HCT116 (cell line): ENCODE measurements around the gene RAET1L. TPM values are rescaled to one million over a fixed set of nuclear protein-coding genes. Genes with fewer than 3 reads are reported as not detected.

Source experiments
- ATAC-seq: fragments of 200-7000 bp; cut with Tn5 transposase; 2 replicates; pipeline ENCODE4 v1.9.1; 2020; ENCODE audit warnings: mild to moderate bottlenecking, moderate library complexity
- BruUV-seq: library from RNA; stranded (reverse); fragments of 400-500 nt; replicated peaks from 2 replicates; lab custom pipeline; 2021; lab: Mats Ljungman, UMichigan
- CTCF ChIA-PET: fragments of 300-600 bp; sonication (Branson Sonifier 250); formaldehyde crosslinking; loops from one replicate; lab custom pipeline; 2021; ENCODE audit warnings: antibody characterized with exemption; lab: Charles Lee
- POLR2A ChIA-PET: fragments of 300-600, 350-600 bp; sonication (Branson Sonifier 250); formaldehyde crosslinking; loops from one replicate; lab custom pipeline; 2021; ENCODE audit warnings: antibody characterized with exemption; lab: Charles Lee
- RAD21 ChIA-PET, 2 experiments: fragments of 300-600 bp; sonication (Branson Sonifier 250); formaldehyde crosslinking; loops; one replicate each; lab custom pipeline; 2023; ENCODE audit warnings: low total read pairs in 2 of 2; ENCODE audit not compliant: uncharacterized antibody in 2 of 2, unreplicated experiment in 2 of 2, low non-redundant PET in 1 of 2; lab: Charles Lee
- DNase-seq: peaks from one replicate; pipeline ENCODE4 v3.0.0-alpha.2; 2010; ENCODE audit warnings: low read depth, low spot score
- H2AFZ ChIP-seq: fragments of 200-600 bp; shearing (Covaris generic), sonication (generic); 2 replicates; pipeline ENCODE4 v1.6.1; 2017; ENCODE audit warnings: low read depth, mixed run types, mixed read lengths, antibody characterized with exemption, low read length; ENCODE audit not compliant: poor library complexity, severe bottlenecking
- H3K27ac ChIP-seq: 2 replicates; pipeline ENCODE4 v1.5.1; 2012; ENCODE audit warnings: low read depth, low read length
- H3K27me3 ChIP-seq: fragments of 200-600 bp; sonication (generic); 2 replicates; pipeline ENCODE4 v1.6.1; 2016; ENCODE audit warnings: mixed run types, low read length, mixed read lengths; ENCODE audit not compliant: insufficient read depth
- H3K36me3 ChIP-seq, 2 experiments: fragments of 200-500 bp in 1 of 2; fragments of 200-600 bp in 1 of 2; sonication (Bioruptor generic) in 1 of 2; sonication (generic) in 1 of 2; 2 replicates each; pipeline versions ENCODE4 v1.5.1 to v1.6.1; 2014 to 2016; ENCODE audit warnings: low read length in 2 of 2, inconsistent platforms in 1 of 2, mixed read lengths in 1 of 2, mixed run types in 1 of 2; ENCODE audit not compliant: insufficient read depth in 2 of 2, control insufficient read depth in 1 of 2
- H3K4me1 ChIP-seq, 2 experiments: fragments of 200-600 bp in 1 of 2; sonication (generic) in 1 of 2; 2 replicates each; pipeline versions ENCODE4 v1.5.1 to v1.6.1; 2012 to 2017; ENCODE audit warnings: low read length in 2 of 2, inconsistent platforms in 1 of 2, mild to moderate bottlenecking in 1 of 2, mixed read lengths in 1 of 2, mixed run types in 1 of 2, moderate library complexity in 1 of 2; ENCODE audit not compliant: insufficient read depth in 2 of 2, control insufficient read depth in 1 of 2
- H3K4me2 ChIP-seq: fragments of 200-600 bp; sonication (generic); 2 replicates; pipeline ENCODE4 v1.6.1; 2017; ENCODE audit warnings: mixed run types, low read length, mixed read lengths
- H3K4me3 ChIP-seq, 2 experiments: fragments of 200-600 bp in 1 of 2; sonication (generic) in 1 of 2; replicated peaks in 1 of 2; 2 replicates each; pipeline ENCODE4 v1.5.1; 2011 to 2016; ENCODE audit warnings: low read length in 2 of 2, control low read depth in 1 of 2, low read depth in 1 of 2, mild to moderate bottlenecking in 1 of 2, mixed read lengths in 1 of 2, mixed run types in 1 of 2
- H3K79me2 ChIP-seq: fragments of 200-600 bp; sonication (generic); 2 replicates; pipeline ENCODE4 v1.6.1; 2017; ENCODE audit warnings: mild to moderate bottlenecking, mixed run types, low read length, moderate library complexity, mixed read lengths; ENCODE audit not compliant: insufficient read depth
- H3K9ac ChIP-seq: fragments of 200-600 bp; sonication (generic); 2 replicates; pipeline ENCODE4 v1.6.1; 2016; ENCODE audit warnings: low read length, mixed read lengths
- H3K9me2 ChIP-seq: fragments of 200-600 bp; sonication (generic), shearing (Covaris generic); 2 replicates; pipeline ENCODE4 v1.6.1; 2017; ENCODE audit warnings: mixed run types, mild to moderate bottlenecking, moderate library complexity; ENCODE audit not compliant: insufficient read depth
- H3K9me3 ChIP-seq, 2 experiments: fragments of 200-500 bp in 1 of 2; fragments of 200-600 bp in 1 of 2; sonication (Bioruptor generic) in 1 of 2; sonication (generic) in 1 of 2; 2 replicates each; pipeline ENCODE4 v1.6.1; 2014 to 2017; ENCODE audit warnings: low read length in 2 of 2, mixed read lengths in 2 of 2, inconsistent platforms in 1 of 2, low read depth in 1 of 2, mild to moderate bottlenecking in 1 of 2, mixed run types in 1 of 2, moderate library complexity in 1 of 2; ENCODE audit not compliant: control insufficient read depth in 1 of 2, insufficient read depth in 1 of 2
- H4K20me1 ChIP-seq: fragments of 200-600 bp; sonication (generic), shearing (Covaris generic); 2 replicates; pipeline ENCODE4 v1.6.1; 2017; ENCODE audit warnings: mixed run types, mild to moderate bottlenecking, moderate library complexity; ENCODE audit not compliant: insufficient read depth
- CBX3 ChIP-seq: IDR thresholded peaks from 2 replicates; pipeline ENCODE4 v1.6.1; 2012; ENCODE audit warnings: low read depth
- CEBPB ChIP-seq: IDR thresholded peaks from 2 replicates; pipeline ENCODE4 v1.6.1; 2012; ENCODE audit warnings: low read depth
- EGR1 ChIP-seq: IDR thresholded peaks from 2 replicates; pipeline ENCODE4 v1.6.1; 2012; ENCODE audit warnings: low read depth
- EZH2 ChIP-seq: fragments of 200-600 bp; sonication (generic); IDR thresholded peaks from 2 replicates; pipeline ENCODE4 v1.6.1; 2017; ENCODE audit warnings: antibody characterized with exemption, mixed run types
- EZH2phosphoT487 ChIP-seq: fragments of 200-600 bp; IDR thresholded peaks from 2 replicates; pipeline ENCODE4 v1.6.1; 2018; ENCODE audit warnings: antibody characterized with exemption, borderline replicate concordance
- FOSL1 ChIP-seq: IDR thresholded peaks from 2 replicates; pipeline ENCODE4 v1.6.1; 2012; ENCODE audit warnings: low read depth
- RAD21 ChIP-seq: IDR thresholded peaks from 2 replicates; pipeline ENCODE4 v1.6.1; 2012; ENCODE audit warnings: low read depth, mild to moderate bottlenecking
- SRF ChIP-seq: IDR thresholded peaks from 2 replicates; pipeline ENCODE4 v1.6.1; 2012; ENCODE audit warnings: low read depth
- YY1 ChIP-seq: IDR thresholded peaks from 2 replicates; pipeline ENCODE4 v1.6.1; 2011; ENCODE audit warnings: low read length, low read depth, moderate library complexity, mild to moderate bottlenecking; ENCODE audit not compliant: insufficient replicate concordance; ENCODE audit errors: extremely low read depth
- intact Hi-C: fragments of 100-400 bp; cut with micrococcal nuclease; formaldehyde crosslinking; loops from 2 replicates; pipeline ENCODE4 v1.10.0; 2022
- total RNA-seq: library from RNA; stranded (reverse); gene quantifications from one replicate; pipeline ENCODE4 v1.2.1, GENCODE V29; 2021; ENCODE audit not compliant: unreplicated experiment
- TF ChIP-seq, protein P1 (sequence below): IDR thresholded peaks from 2 replicates; pipeline ENCODE4 v1.6.1; 2011; ENCODE audit warnings: mild to moderate bottlenecking, low read length, moderate library complexity; ENCODE audit not compliant: insufficient replicate concordance; ENCODE audit errors: extremely low read depth
- TF ChIP-seq, protein P2 (sequence below): IDR thresholded peaks from 2 replicates; pipeline ENCODE4 v1.6.1; 2012
- TF ChIP-seq, protein P3 (sequence below): IDR thresholded peaks from 2 replicates; pipeline ENCODE4 v1.6.1; 2012; ENCODE audit warnings: low read depth

The RAET1L gene
- total RNA-seq, 1 experiment from 2014 or later = 1.5 TPM

DNA sequence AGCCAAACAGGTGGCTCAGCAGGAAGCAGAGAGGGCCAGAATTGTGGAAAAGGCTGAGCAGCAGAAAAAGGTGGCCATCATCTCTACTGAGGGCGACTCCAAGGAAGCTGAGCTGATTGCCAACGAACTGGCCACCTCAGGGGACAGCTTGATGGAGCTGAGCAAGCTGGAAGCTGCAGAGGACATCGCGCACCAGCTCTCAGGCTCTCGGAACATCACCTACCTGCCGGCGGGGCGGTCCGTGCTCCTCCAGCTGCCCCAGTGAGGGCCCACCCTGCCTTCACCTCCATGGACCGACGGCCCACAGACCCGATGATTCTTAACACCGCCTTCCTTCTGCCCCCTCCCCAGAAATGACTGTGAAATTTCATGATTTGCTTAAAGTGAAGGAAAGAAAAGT is 17.8 kb upstream of the RAET1L start:
- TF ChIP-seq CBX3 (no peak), EZH2 (no peak), RAD21 (no peak), FOSL1 (no peak), YY1 (no peak), SRF (no peak), CEBPB (no peak), EGR1 (no peak), EZH2phosphoT487 (no peak)
- TF ChIP-seq, protein P1, sequence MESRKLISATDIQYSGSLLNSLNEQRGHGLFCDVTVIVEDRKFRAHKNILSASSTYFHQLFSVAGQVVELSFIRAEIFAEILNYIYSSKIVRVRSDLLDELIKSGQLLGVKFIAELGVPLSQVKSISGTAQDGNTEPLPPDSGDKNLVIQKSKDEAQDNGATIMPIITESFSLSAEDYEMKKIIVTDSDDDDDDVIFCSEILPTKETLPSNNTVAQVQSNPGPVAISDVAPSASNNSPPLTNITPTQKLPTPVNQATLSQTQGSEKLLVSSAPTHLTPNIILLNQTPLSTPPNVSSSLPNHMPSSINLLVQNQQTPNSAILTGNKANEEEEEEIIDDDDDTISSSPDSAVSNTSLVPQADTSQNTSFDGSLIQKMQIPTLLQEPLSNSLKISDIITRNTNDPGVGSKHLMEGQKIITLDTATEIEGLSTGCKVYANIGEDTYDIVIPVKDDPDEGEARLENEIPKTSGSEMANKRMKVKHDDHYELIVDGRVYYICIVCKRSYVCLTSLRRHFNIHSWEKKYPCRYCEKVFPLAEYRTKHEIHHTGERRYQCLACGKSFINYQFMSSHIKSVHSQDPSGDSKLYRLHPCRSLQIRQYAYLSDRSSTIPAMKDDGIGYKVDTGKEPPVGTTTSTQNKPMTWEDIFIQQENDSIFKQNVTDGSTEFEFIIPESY = no peak
- TF ChIP-seq, protein P2, sequence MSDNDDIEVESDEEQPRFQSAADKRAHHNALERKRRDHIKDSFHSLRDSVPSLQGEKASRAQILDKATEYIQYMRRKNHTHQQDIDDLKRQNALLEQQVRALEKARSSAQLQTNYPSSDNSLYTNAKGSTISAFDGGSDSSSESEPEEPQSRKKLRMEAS = no peak
- TF ChIP-seq, protein P3, sequence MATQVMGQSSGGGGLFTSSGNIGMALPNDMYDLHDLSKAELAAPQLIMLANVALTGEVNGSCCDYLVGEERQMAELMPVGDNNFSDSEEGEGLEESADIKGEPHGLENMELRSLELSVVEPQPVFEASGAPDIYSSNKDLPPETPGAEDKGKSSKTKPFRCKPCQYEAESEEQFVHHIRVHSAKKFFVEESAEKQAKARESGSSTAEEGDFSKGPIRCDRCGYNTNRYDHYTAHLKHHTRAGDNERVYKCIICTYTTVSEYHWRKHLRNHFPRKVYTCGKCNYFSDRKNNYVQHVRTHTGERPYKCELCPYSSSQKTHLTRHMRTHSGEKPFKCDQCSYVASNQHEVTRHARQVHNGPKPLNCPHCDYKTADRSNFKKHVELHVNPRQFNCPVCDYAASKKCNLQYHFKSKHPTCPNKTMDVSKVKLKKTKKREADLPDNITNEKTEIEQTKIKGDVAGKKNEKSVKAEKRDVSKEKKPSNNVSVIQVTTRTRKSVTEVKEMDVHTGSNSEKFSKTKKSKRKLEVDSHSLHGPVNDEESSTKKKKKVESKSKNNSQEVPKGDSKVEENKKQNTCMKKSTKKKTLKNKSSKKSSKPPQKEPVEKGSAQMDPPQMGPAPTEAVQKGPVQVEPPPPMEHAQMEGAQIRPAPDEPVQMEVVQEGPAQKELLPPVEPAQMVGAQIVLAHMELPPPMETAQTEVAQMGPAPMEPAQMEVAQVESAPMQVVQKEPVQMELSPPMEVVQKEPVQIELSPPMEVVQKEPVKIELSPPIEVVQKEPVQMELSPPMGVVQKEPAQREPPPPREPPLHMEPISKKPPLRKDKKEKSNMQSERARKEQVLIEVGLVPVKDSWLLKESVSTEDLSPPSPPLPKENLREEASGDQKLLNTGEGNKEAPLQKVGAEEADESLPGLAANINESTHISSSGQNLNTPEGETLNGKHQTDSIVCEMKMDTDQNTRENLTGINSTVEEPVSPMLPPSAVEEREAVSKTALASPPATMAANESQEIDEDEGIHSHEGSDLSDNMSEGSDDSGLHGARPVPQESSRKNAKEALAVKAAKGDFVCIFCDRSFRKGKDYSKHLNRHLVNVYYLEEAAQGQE = no peak
- Histone ChIP-seq H4K20me1 (no peaks in the 10 kb centered on the region), H3K27ac (no peak overlapping the region), H3K4me1 (peaks cover 0 to 5% of the 10 kb centered on the region in 2 experiments; a peak in 2 of 4 replicates), H3K9ac (no peak overlapping the region), H3K79me2 (no peaks in the 10 kb centered on the region), H2AFZ (no peak overlapping the region), H3K4me3 (no peak overlapping the region), H3K9me3 (no peaks in the 10 kb centered on the region), H3K9me2 (no peaks in the 10 kb centered on the region), H3K36me3 (no peaks in the 10 kb centered on the region), H3K4me2 (no peak overlapping the region), H3K27me3 (no peaks in the 10 kb centered on the region)
- ChIA-PET RAD21 (no interaction called here), POLR2A (no interaction called here), CTCF (no interaction called here)
- ATAC-seq (no peak), DNase-seq (no peak)
- BruUV-seq = no TSS peak
- intact Hi-C loops = no loop called here
